CD4-positive, alpha-beta T cell (primary cell): ENCODE measurements around the gene PCSK4. TPM values are rescaled to one million over a fixed set of nuclear protein-coding genes. Genes with fewer than 3 reads are reported as not detected.

Experiments used
- ATAC-seq: fragments of 200-7000 bp; cut with Tn5 transposase; one replicate; pipeline ENCODE4 v1.10.0; 2022; ENCODE audit warnings: mild to moderate bottlenecking; ENCODE audit not compliant: poor library complexity
- CTCF ChIA-PET: fragments of 350-600 bp; sonication (Branson Sonifier 250); formaldehyde crosslinking; loops from one replicate; lab custom pipeline; 2021; ENCODE audit warnings: antibody characterized with exemption, inconsistent platforms; lab: Charles Lee
- POLR2A ChIA-PET: fragments of 350-600 bp; sonication (Branson Sonifier 250); formaldehyde crosslinking; loops from one replicate; lab custom pipeline; 2021; ENCODE audit warnings: antibody characterized with exemption, inconsistent platforms; lab: Charles Lee
- DNase-seq, 14 experiments: peaks; one replicate each; pipeline ENCODE4 v3.0.0-alpha.2; 2013 to 2020; ENCODE audit warnings: mixed read lengths in 2 of 14
- H3K27ac ChIP-seq, 2 donors: one replicate each; pipeline versions ENCODE4 v1.5.1 to v1.7.0; 2013; ENCODE audit warnings: low read length in 2 of 2, low read depth in 1 of 2, mild to moderate bottlenecking in 1 of 2
- H3K27me3 ChIP-seq, 2 experiments: 1 replicate in 1 of 2; 2 replicates in 1 of 2; pipeline versions ENCODE4 v1.6.1 to v1.7.0; 2013; ENCODE audit warnings: low read length in 2 of 2, control low read depth in 1 of 2, mild to moderate bottlenecking in 1 of 2, moderate library complexity in 1 of 2; ENCODE audit not compliant: insufficient read depth in 2 of 2, control insufficient read depth in 1 of 2
- H3K36me3 ChIP-seq: one replicate; pipeline ENCODE4 v1.6.1; 2013; ENCODE audit warnings: low read length, control low read depth; ENCODE audit not compliant: insufficient read depth
- H3K4me1 ChIP-seq: one replicate; pipeline ENCODE4 v1.6.1; 2013; ENCODE audit warnings: low read length, control low read depth; ENCODE audit not compliant: insufficient read depth
- H3K4me3 ChIP-seq: one replicate; pipeline ENCODE4 v1.5.1; 2013; ENCODE audit warnings: mild to moderate bottlenecking, low read length, moderate library complexity
- H3K9me3 ChIP-seq, 2 experiments: 1 replicate in 1 of 2; 2 replicates in 1 of 2; pipeline versions ENCODE4 v1.6.1 to v1.7.0; 2013; ENCODE audit warnings: low read length in 2 of 2, mild to moderate bottlenecking in 2 of 2, control low read depth in 1 of 2, moderate library complexity in 1 of 2; ENCODE audit not compliant: control insufficient read depth in 1 of 2, insufficient read depth in 1 of 2
- H3K27ac Mint-ChIP-seq: one replicate; pipeline ENCODE4 v1.8.0; 2020; ENCODE audit warnings: mixed read lengths
- H3K27me3 Mint-ChIP-seq: one replicate; pipeline ENCODE4 v1.8.0; 2021; ENCODE audit warnings: mixed read lengths
- H3K36me3 Mint-ChIP-seq: one replicate; pipeline ENCODE4 v1.8.0; 2021; ENCODE audit warnings: low read depth, mixed read lengths
- H3K4me1 Mint-ChIP-seq: one replicate; pipeline ENCODE4 v1.8.0; 2021; ENCODE audit warnings: low read depth, mixed read lengths
- H3K4me3 Mint-ChIP-seq: one replicate; pipeline ENCODE4 v1.8.0; 2020; ENCODE audit warnings: mild to moderate bottlenecking, mixed read lengths
- H3K9me3 Mint-ChIP-seq: one replicate; pipeline ENCODE4 v1.8.0; 2020; ENCODE audit warnings: mixed read lengths
- intact Hi-C, 2 experiments: fragments of 100-400 bp; cut with DNase I in 1 of 2; cut with micrococcal nuclease in 1 of 2; formaldehyde crosslinking; loops; one replicate each; pipeline versions ENCODE4 v1.15.1 to v1.9.0; 2023 to 2025; cut with DNase I, micrococcal nuclease
- total RNA-seq, 174 experiments: library from RNA in 2 of 174; stranded (reverse) in 2 of 174; gene quantifications; one replicate each; pipeline ENCODE4 v1.2.3 and lab custom pipeline; 2021 to 2026
- TF ChIP-seq, protein P1 (sequence below): fragments of 200-600 bp; IDR thresholded peaks from one replicate; pipeline ENCODE4 v1.8.0; 2022; ENCODE audit warnings: antibody characterized with exemption, mild to moderate bottlenecking

PCSK4 gene
- total RNA-seq, 2 experiments from 2014 or later, result 4.2 to 5.2 TPM

- POLR2A ChIA-PET, result interaction anchor here (0.9 to 2.2 kb wide), 4 partner anchors 23 to 60 kb away, joined by 3 to 8 read pairs (median 4); partner anchors contain the start of gene REEP6
Measured at GRCh38 chr19:1468274-1468820, 21.8 kb downstream of the PCSK4 start.

DNA sequence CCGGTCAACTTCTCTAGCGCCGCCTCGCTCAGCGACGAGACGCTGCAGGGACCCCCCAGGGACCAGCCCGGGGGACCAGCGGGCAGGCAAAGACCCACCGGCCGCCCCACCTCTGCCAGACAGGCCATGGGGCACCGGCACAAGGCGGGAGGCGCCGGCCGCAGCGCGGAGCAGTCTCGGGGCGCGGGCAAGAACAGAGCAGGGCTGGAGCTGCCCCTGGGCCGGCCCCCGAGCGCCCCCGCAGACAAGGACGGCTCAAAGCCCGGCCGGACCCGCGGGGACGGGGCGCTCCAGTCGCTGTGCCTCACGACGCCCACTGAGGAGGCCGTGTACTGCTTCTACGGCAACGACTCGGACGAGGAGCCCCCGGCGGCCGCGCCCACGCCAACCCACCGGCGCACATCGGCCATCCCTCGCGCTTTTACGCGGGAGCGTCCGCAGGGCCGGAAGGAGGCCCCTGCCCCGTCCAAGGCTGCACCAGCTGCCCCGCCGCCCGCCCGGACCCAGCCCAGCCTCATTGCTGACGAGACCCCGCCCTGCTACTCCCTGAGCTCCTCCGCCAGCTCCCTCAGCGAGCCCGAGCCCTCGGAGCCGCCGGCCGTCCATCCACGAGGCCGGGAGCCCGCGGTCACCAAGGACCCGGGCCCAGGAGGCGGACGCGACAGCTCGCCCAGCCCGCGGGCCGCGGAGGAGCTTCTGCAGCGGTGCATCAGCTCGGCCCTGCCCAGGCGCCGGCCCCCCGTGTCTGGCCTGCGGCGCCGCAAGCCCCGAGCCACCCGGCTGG is 22.5 kb downstream of the PCSK4 start:
- Mint-ChIP-seq H3K4me3 (no peak overlapping the region), H3K27ac (no peak overlapping the region), H3K27me3 (no peaks in the 10 kb centered on the region), H3K9me3 (no peaks in the 10 kb centered on the region), H3K4me1 (peaks cover 6% of the 10 kb centered on the region), H3K36me3 (no peaks in the 10 kb centered on the region)
- ATAC-seq (no peak), DNase-seq (no peak)
- TF ChIP-seq, protein P1, sequence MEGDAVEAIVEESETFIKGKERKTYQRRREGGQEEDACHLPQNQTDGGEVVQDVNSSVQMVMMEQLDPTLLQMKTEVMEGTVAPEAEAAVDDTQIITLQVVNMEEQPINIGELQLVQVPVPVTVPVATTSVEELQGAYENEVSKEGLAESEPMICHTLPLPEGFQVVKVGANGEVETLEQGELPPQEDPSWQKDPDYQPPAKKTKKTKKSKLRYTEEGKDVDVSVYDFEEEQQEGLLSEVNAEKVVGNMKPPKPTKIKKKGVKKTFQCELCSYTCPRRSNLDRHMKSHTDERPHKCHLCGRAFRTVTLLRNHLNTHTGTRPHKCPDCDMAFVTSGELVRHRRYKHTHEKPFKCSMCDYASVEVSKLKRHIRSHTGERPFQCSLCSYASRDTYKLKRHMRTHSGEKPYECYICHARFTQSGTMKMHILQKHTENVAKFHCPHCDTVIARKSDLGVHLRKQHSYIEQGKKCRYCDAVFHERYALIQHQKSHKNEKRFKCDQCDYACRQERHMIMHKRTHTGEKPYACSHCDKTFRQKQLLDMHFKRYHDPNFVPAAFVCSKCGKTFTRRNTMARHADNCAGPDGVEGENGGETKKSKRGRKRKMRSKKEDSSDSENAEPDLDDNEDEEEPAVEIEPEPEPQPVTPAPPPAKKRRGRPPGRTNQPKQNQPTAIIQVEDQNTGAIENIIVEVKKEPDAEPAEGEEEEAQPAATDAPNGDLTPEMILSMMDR, result no peak
- H3K36me3 ChIP-seq, result no peaks in the 10 kb centered on the region
- H3K4me3 ChIP-seq, result no peak overlapping the region
- CTCF ChIA-PET, result no interaction called here
- H3K9me3 ChIP-seq, result peaks cover 0 to 16% of the 10 kb centered on the region in 2 experiments
- H3K27me3 ChIP-seq, result peaks cover 18 to 29% of the 10 kb centered on the region in 2 experiments
- intact Hi-C loops, result loop anchor here in 1 of 2 experiments (1.0 kb wide), 1 partner anchor 26 kb away; no protein-coding TSS in a partner anchor
- peaks cover 64% of the 10 kb centered on the region for H3K4me1 ChIP-seq
- no peak overlapping the region for H3K27ac ChIP-seq
- POLR2A ChIA-PET, result interaction anchor here (0.8 to 2.2 kb wide), 4 partner anchors 12 to 198 kb away, joined by 3 to 8 read pairs (median 4); partner anchors contain the start of genes CIRBP and REEP6

More at GRCh38 chr19:1468274-1468820, 21.8 kb downstream of the PCSK4 start:
- TF ChIP-seq, protein P1, result no peak
- Mint-ChIP-seq H3K4me1 (peaks cover 11% of the 10 kb centered on the region), H3K9me3 (no peaks in the 10 kb centered on the region), H3K36me3 (no peaks in the 10 kb centered on the region), H3K27me3 (no peaks in the 10 kb centered on the region), H3K27ac (no peak overlapping the region), H3K4me3 (peak overlapping the region; percentile 54)
- Histone ChIP-seq H3K4me3 (peak overlapping the region; percentile 10), H3K4me1 (peaks cover 67% of the 10 kb centered on the region), H3K36me3 (no peaks in the 10 kb centered on the region), H3K9me3 (peaks cover 0 to 16% of the 10 kb centered on the region in 2 experiments), H3K27ac (no peak overlapping the region), H3K27me3 (peaks cover 18 to 29% of the 10 kb centered on the region in 2 experiments)
- CTCF ChIA-PET, result no interaction called here
- intact Hi-C loops, result no loop called here
- DNase-seq, result no peak
- no peak for ATAC-seq

DNA sequence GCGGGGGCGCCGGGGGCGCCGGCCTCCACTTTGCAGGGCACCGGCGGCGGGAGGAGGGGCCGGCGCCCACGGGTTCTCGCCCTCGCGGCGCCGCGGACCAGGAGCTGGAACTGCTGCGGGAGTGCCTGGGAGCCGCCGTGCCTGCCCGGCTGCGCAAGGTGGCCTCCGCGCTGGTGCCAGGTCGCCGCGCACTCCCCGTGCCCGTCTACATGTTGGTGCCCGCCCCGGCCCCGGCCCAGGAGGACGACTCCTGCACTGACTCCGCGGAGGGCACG is 23.0 kb downstream of the PCSK4 start:
- Histone ChIP-seq H3K4me1 (peaks cover 59% of the 10 kb centered on the region), H3K9me3 (peaks cover 0 to 16% of the 10 kb centered on the region in 2 experiments), H3K4me3 (no peak overlapping the region), H3K27ac (no peak overlapping the region), H3K27me3 (peaks cover 18 to 29% of the 10 kb centered on the region in 2 experiments), H3K36me3 (no peaks in the 10 kb centered on the region)
- no peak overlapping the region for H3K4me3 Mint-ChIP-seq
- ATAC-seq (no peak), DNase-seq (no peak)
- ChIA-PET POLR2A (interaction anchor here (0.8 to 1.3 kb wide), 3 partner anchors 9 to 198 kb away, joined by 3 to 4 read pairs (median 3); partner anchors contain the start of gene CIRBP), CTCF (no interaction called here)
- no peaks in the 10 kb centered on the region for H3K27me3 Mint-ChIP-seq
- no peaks in the 10 kb centered on the region for H3K36me3 Mint-ChIP-seq
- intact Hi-C loops, result loop anchor here in 1 of 2 experiments (1.0 kb wide), 1 partner anchor 26 kb away; no protein-coding TSS in a partner anchor
- no peaks in the 10 kb centered on the region for H3K9me3 Mint-ChIP-seq
- TF ChIP-seq, protein P1, result no peak
- H3K27ac Mint-ChIP-seq, result no peak overlapping the region
- H3K4me1 Mint-ChIP-seq, result peaks cover 6% of the 10 kb centered on the region
